ENCODE data around the gene TBCA.

DNA sequence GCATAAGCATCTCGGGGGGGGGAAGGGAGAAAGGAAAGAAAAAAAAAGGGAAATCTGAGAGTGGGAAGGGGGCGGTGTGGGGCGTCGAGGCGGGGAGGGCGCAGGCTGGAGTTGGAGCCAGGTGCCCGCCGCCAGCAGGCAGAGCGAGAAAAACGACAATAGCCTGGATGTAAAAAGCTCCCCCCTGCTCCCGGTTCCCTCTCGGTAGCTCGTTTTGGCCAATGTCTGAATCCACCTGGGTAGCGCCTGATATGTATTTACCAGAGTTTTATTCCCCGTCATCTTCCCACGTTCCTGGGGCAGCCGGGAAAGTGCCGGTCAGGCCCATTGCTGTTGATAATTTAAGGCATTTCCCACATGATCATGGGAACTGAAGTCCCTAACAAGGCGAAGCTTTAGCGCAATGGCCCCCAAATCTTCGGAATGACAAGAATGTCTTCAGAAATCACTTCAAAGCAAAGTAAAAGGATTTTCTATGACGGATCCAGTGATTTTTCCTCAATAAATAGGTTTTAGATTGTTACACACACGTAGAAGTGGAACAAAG is 134.7 kb downstream of the TBCA start:
- TF ChIP-seq, protein P1, sequence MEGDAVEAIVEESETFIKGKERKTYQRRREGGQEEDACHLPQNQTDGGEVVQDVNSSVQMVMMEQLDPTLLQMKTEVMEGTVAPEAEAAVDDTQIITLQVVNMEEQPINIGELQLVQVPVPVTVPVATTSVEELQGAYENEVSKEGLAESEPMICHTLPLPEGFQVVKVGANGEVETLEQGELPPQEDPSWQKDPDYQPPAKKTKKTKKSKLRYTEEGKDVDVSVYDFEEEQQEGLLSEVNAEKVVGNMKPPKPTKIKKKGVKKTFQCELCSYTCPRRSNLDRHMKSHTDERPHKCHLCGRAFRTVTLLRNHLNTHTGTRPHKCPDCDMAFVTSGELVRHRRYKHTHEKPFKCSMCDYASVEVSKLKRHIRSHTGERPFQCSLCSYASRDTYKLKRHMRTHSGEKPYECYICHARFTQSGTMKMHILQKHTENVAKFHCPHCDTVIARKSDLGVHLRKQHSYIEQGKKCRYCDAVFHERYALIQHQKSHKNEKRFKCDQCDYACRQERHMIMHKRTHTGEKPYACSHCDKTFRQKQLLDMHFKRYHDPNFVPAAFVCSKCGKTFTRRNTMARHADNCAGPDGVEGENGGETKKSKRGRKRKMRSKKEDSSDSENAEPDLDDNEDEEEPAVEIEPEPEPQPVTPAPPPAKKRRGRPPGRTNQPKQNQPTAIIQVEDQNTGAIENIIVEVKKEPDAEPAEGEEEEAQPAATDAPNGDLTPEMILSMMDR (IDR thresholded peaks at IDR 0.05), result no peak
- TF ChIP-seq SIN3A (IDR thresholded peaks at IDR 0.05; ENCODE audit: borderline replicate concordance, insufficient read depth, low read depth, low read length) (no peak), POLR2AphosphoS5 (IDR thresholded peaks at IDR 0.05; ENCODE audit: low read depth, low read length) (no peak), TCF7L2 (IDR thresholded peaks at IDR 0.05; ENCODE audit: low read depth, low read length) (no peak)
- TF ChIP-seq, protein P2, sequence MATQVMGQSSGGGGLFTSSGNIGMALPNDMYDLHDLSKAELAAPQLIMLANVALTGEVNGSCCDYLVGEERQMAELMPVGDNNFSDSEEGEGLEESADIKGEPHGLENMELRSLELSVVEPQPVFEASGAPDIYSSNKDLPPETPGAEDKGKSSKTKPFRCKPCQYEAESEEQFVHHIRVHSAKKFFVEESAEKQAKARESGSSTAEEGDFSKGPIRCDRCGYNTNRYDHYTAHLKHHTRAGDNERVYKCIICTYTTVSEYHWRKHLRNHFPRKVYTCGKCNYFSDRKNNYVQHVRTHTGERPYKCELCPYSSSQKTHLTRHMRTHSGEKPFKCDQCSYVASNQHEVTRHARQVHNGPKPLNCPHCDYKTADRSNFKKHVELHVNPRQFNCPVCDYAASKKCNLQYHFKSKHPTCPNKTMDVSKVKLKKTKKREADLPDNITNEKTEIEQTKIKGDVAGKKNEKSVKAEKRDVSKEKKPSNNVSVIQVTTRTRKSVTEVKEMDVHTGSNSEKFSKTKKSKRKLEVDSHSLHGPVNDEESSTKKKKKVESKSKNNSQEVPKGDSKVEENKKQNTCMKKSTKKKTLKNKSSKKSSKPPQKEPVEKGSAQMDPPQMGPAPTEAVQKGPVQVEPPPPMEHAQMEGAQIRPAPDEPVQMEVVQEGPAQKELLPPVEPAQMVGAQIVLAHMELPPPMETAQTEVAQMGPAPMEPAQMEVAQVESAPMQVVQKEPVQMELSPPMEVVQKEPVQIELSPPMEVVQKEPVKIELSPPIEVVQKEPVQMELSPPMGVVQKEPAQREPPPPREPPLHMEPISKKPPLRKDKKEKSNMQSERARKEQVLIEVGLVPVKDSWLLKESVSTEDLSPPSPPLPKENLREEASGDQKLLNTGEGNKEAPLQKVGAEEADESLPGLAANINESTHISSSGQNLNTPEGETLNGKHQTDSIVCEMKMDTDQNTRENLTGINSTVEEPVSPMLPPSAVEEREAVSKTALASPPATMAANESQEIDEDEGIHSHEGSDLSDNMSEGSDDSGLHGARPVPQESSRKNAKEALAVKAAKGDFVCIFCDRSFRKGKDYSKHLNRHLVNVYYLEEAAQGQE (IDR thresholded peaks at IDR 0.05; ENCODE audit: insufficient read depth in 1 of 2, low read depth in 2 of 2, low read length in 1 of 2), result no peak

All from Panc1 (cell line).